HCT116 (cell line): ENCODE measurements around the gene GRK1. TPM values are rescaled to one million over a fixed set of nuclear protein-coding genes. Genes with fewer than 3 reads are reported as not detected.

Experiments
- ATAC-seq: fragments of 200-7000 bp; cut with Tn5 transposase; 2 replicates; pipeline ENCODE4 v1.9.1; 2020; ENCODE audit warnings: mild to moderate bottlenecking, moderate library complexity
- BruUV-seq: library from RNA; stranded (reverse); fragments of 400-500 nt; replicated peaks from 2 replicates; lab custom pipeline; 2021; lab: Mats Ljungman, UMichigan
- CTCF ChIA-PET: fragments of 300-600 bp; sonication (Branson Sonifier 250); formaldehyde crosslinking; loops from one replicate; lab custom pipeline; 2021; ENCODE audit warnings: antibody characterized with exemption; lab: Charles Lee
- POLR2A ChIA-PET: fragments of 300-600, 350-600 bp; sonication (Branson Sonifier 250); formaldehyde crosslinking; loops from one replicate; lab custom pipeline; 2021; ENCODE audit warnings: antibody characterized with exemption; lab: Charles Lee
- RAD21 ChIA-PET, 2 experiments: fragments of 300-600 bp; sonication (Branson Sonifier 250); formaldehyde crosslinking; loops; one replicate each; lab custom pipeline; 2023; ENCODE audit warnings: low total read pairs in 2 of 2; ENCODE audit not compliant: uncharacterized antibody in 2 of 2, unreplicated experiment in 2 of 2, low non-redundant PET in 1 of 2; lab: Charles Lee
- DNase-seq: peaks from one replicate; pipeline ENCODE4 v3.0.0-alpha.2; 2010; ENCODE audit warnings: low read depth, low spot score
- H2AFZ ChIP-seq: fragments of 200-600 bp; shearing (Covaris generic), sonication (generic); 2 replicates; pipeline ENCODE4 v1.6.1; 2017; ENCODE audit warnings: low read depth, mixed run types, mixed read lengths, antibody characterized with exemption, low read length; ENCODE audit not compliant: poor library complexity, severe bottlenecking
- H3K27ac ChIP-seq: 2 replicates; pipeline ENCODE4 v1.5.1; 2012; ENCODE audit warnings: low read depth, low read length
- H3K27me3 ChIP-seq: fragments of 200-600 bp; sonication (generic); 2 replicates; pipeline ENCODE4 v1.6.1; 2016; ENCODE audit warnings: mixed run types, low read length, mixed read lengths; ENCODE audit not compliant: insufficient read depth
- H3K36me3 ChIP-seq, 2 experiments: fragments of 200-500 bp in 1 of 2; fragments of 200-600 bp in 1 of 2; sonication (Bioruptor generic) in 1 of 2; sonication (generic) in 1 of 2; 2 replicates each; pipeline versions ENCODE4 v1.5.1 to v1.6.1; 2014 to 2016; ENCODE audit warnings: low read length in 2 of 2, inconsistent platforms in 1 of 2, mixed read lengths in 1 of 2, mixed run types in 1 of 2; ENCODE audit not compliant: insufficient read depth in 2 of 2, control insufficient read depth in 1 of 2
- H3K4me1 ChIP-seq, 2 experiments: fragments of 200-600 bp in 1 of 2; sonication (generic) in 1 of 2; 2 replicates each; pipeline versions ENCODE4 v1.5.1 to v1.6.1; 2012 to 2017; ENCODE audit warnings: low read length in 2 of 2, inconsistent platforms in 1 of 2, mild to moderate bottlenecking in 1 of 2, mixed read lengths in 1 of 2, mixed run types in 1 of 2, moderate library complexity in 1 of 2; ENCODE audit not compliant: insufficient read depth in 2 of 2, control insufficient read depth in 1 of 2
- H3K4me2 ChIP-seq: fragments of 200-600 bp; sonication (generic); 2 replicates; pipeline ENCODE4 v1.6.1; 2017; ENCODE audit warnings: mixed run types, low read length, mixed read lengths
- H3K4me3 ChIP-seq, 2 experiments: fragments of 200-600 bp in 1 of 2; sonication (generic) in 1 of 2; replicated peaks in 1 of 2; 2 replicates each; pipeline ENCODE4 v1.5.1; 2011 to 2016; ENCODE audit warnings: low read length in 2 of 2, control low read depth in 1 of 2, low read depth in 1 of 2, mild to moderate bottlenecking in 1 of 2, mixed read lengths in 1 of 2, mixed run types in 1 of 2
- H3K79me2 ChIP-seq: fragments of 200-600 bp; sonication (generic); 2 replicates; pipeline ENCODE4 v1.6.1; 2017; ENCODE audit warnings: mild to moderate bottlenecking, mixed run types, low read length, moderate library complexity, mixed read lengths; ENCODE audit not compliant: insufficient read depth
- H3K9ac ChIP-seq: fragments of 200-600 bp; sonication (generic); 2 replicates; pipeline ENCODE4 v1.6.1; 2016; ENCODE audit warnings: low read length, mixed read lengths
- H3K9me2 ChIP-seq: fragments of 200-600 bp; sonication (generic), shearing (Covaris generic); 2 replicates; pipeline ENCODE4 v1.6.1; 2017; ENCODE audit warnings: mixed run types, mild to moderate bottlenecking, moderate library complexity; ENCODE audit not compliant: insufficient read depth
- H3K9me3 ChIP-seq, 2 experiments: fragments of 200-500 bp in 1 of 2; fragments of 200-600 bp in 1 of 2; sonication (Bioruptor generic) in 1 of 2; sonication (generic) in 1 of 2; 2 replicates each; pipeline ENCODE4 v1.6.1; 2014 to 2017; ENCODE audit warnings: low read length in 2 of 2, mixed read lengths in 2 of 2, inconsistent platforms in 1 of 2, low read depth in 1 of 2, mild to moderate bottlenecking in 1 of 2, mixed run types in 1 of 2, moderate library complexity in 1 of 2; ENCODE audit not compliant: control insufficient read depth in 1 of 2, insufficient read depth in 1 of 2
- H4K20me1 ChIP-seq: fragments of 200-600 bp; sonication (generic), shearing (Covaris generic); 2 replicates; pipeline ENCODE4 v1.6.1; 2017; ENCODE audit warnings: mixed run types, mild to moderate bottlenecking, moderate library complexity; ENCODE audit not compliant: insufficient read depth
- ATF3 ChIP-seq: IDR thresholded peaks from 2 replicates; pipeline ENCODE4 v1.6.1; 2012
- CEBPB ChIP-seq: IDR thresholded peaks from 2 replicates; pipeline ENCODE4 v1.6.1; 2012; ENCODE audit warnings: low read depth
- CTCF ChIP-seq, 3 experiments: fragments of 200-600 bp in 1 of 3; sonication (generic) in 1 of 3; IDR thresholded peaks in 2 of 3; conservative IDR thresholded peaks in 1 of 3; 2 replicates each; pipeline ENCODE4 v1.5.1; 2012 to 2017; ENCODE audit warnings: low read depth in 2 of 3, low read length in 2 of 3, antibody characterized with exemption in 1 of 3, borderline replicate concordance in 1 of 3, control low read depth in 1 of 3, mild to moderate bottlenecking in 1 of 3, mixed read lengths in 1 of 3, mixed run types in 1 of 3, moderate library complexity in 1 of 3; ENCODE audit not compliant: insufficient read depth in 1 of 3
- ELF1 ChIP-seq: IDR thresholded peaks from 2 replicates; pipeline ENCODE4 v1.6.1; 2012; ENCODE audit warnings: low read depth, borderline replicate concordance
- EZH2 ChIP-seq: fragments of 200-600 bp; sonication (generic); IDR thresholded peaks from 2 replicates; pipeline ENCODE4 v1.6.1; 2017; ENCODE audit warnings: antibody characterized with exemption, mixed run types
- FOSL1 ChIP-seq: IDR thresholded peaks from 2 replicates; pipeline ENCODE4 v1.6.1; 2012; ENCODE audit warnings: low read depth
- JUND ChIP-seq: IDR thresholded peaks from 2 replicates; pipeline ENCODE4 v1.6.1; 2012
- MAX ChIP-seq: IDR thresholded peaks from 2 replicates; pipeline ENCODE4 v1.6.1; 2012
- RAD21 ChIP-seq: IDR thresholded peaks from 2 replicates; pipeline ENCODE4 v1.6.1; 2012; ENCODE audit warnings: low read depth, mild to moderate bottlenecking
- SP1 ChIP-seq: IDR thresholded peaks from 2 replicates; pipeline ENCODE4 v1.6.1; 2012; ENCODE audit warnings: low read depth
- SRF ChIP-seq: IDR thresholded peaks from 2 replicates; pipeline ENCODE4 v1.6.1; 2012; ENCODE audit warnings: low read depth
- TCF7L2 ChIP-seq: IDR thresholded peaks from 2 replicates; pipeline ENCODE4 v1.7.0; 2011; ENCODE audit warnings: borderline replicate concordance, inconsistent platforms; ENCODE audit not compliant: insufficient read depth, insufficient read length; ENCODE audit errors: extremely low read depth
- YY1 ChIP-seq: IDR thresholded peaks from 2 replicates; pipeline ENCODE4 v1.6.1; 2011; ENCODE audit warnings: low read length, low read depth, moderate library complexity, mild to moderate bottlenecking; ENCODE audit not compliant: insufficient replicate concordance; ENCODE audit errors: extremely low read depth
- ZBTB33 ChIP-seq: IDR thresholded peaks from 2 replicates; pipeline ENCODE4 v1.6.1; 2011; ENCODE audit warnings: mild to moderate bottlenecking, low read length, moderate library complexity; ENCODE audit not compliant: insufficient replicate concordance; ENCODE audit errors: extremely low read depth
- intact Hi-C: fragments of 100-400 bp; cut with micrococcal nuclease; formaldehyde crosslinking; loops from 2 replicates; pipeline ENCODE4 v1.10.0; 2022
- total RNA-seq: library from RNA; stranded (reverse); gene quantifications from one replicate; pipeline ENCODE4 v1.2.1, GENCODE V29; 2021; ENCODE audit not compliant: unreplicated experiment

GRK1 gene
- total RNA-seq, 1 experiment from 2014 or later = not detected

GRCh38 chr13:113631341-113632095 is 35.5 kb upstream of the GRK1 start:
- Histone ChIP-seq H3K36me3 (peaks cover 20 to 74% of the 10 kb centered on the region in 2 experiments), H3K27me3 (no peaks in the 10 kb centered on the region), H3K4me2 (no peak overlapping the region), H3K79me2 (peaks cover 70% of the 10 kb centered on the region), H3K27ac (no peak overlapping the region), H3K9ac (no peak overlapping the region), H2AFZ (no peak overlapping the region), H3K9me3 (no peaks in the 10 kb centered on the region)
- BruUV-seq = no TSS peak
- POLR2A ChIA-PET = no interaction called here
- intact Hi-C loops = no loop called here
- CTCF ChIA-PET = no interaction called here
- DNase-seq (no peak), ATAC-seq (no peak)
- RAD21 ChIA-PET = no interaction called here
- no peak for TF ChIP-seq SRF
- TF ChIP-seq, all 23 proteins: peak for 0
- no peaks in the 10 kb centered on the region for H3K4me1 ChIP-seq
- H4K20me1 ChIP-seq = peaks cover 4% of the 10 kb centered on the region; the same call in 1 of the 2 replicates
- no peak overlapping the region for H3K4me3 ChIP-seq
- H3K9me2 ChIP-seq = no peaks in the 10 kb centered on the region

GRCh38 chr13:113632706-113633484 is 34.1 kb upstream of the GRK1 start:
- CTCF ChIA-PET = no interaction called here
- DNase-seq = no peak
- TF ChIP-seq TCF7L2 = no peak
- TF ChIP-seq ELF1 = no peak
- TF ChIP-seq FOSL1 = no peak
- no peak for TF ChIP-seq ATF3
- no peak for TF ChIP-seq CTCF (IDR thresholded peaks at IDR 0.05 in 2 of 3, conservative IDR thresholded peaks at IDR 0.05 in 1 of 3; ENCODE audit: borderline replicate concordance in 1 of 3, insufficient read depth in 1 of 3, low read depth in 2 of 3, low read length in 2 of 3)
- no peak for TF ChIP-seq RAD21
- TF ChIP-seq MAX = no peak
- no peak for TF ChIP-seq YY1
- no peak for TF ChIP-seq ZBTB33
- no peak for TF ChIP-seq CEBPB
- TF ChIP-seq JUND = no peak
- TF ChIP-seq SP1 = no peak
- no peak for TF ChIP-seq EZH2
- TF ChIP-seq SRF = no peak

More at GRCh38 chr13:113632706-113633484, 34.1 kb upstream of the GRK1 start:
- no TSS peak for BruUV-seq
- no peaks in the 10 kb centered on the region for H3K9me2 ChIP-seq
- ChIA-PET POLR2A (no interaction called here), RAD21 (no interaction called here)
- intact Hi-C loops = no loop called here
- no peaks in the 10 kb centered on the region for H3K27me3 ChIP-seq
- no peaks in the 10 kb centered on the region for H4K20me1 ChIP-seq
- peaks cover 56% of the 10 kb centered on the region for H3K79me2 ChIP-seq
- no peak overlapping the region for H3K9ac ChIP-seq
- no peak overlapping the region for H3K4me2 ChIP-seq
- no peaks in the 10 kb centered on the region for H3K9me3 ChIP-seq
- no peak for ATAC-seq
- peaks cover 30 to 80% of the 10 kb centered on the region in 2 experiments for H3K36me3 ChIP-seq
- H3K27ac ChIP-seq = no peak overlapping the region
- H3K4me1 ChIP-seq = no peaks in the 10 kb centered on the region
- H2AFZ ChIP-seq = no peak overlapping the region
- H3K4me3 ChIP-seq = no peak overlapping the region
